GM10847 (cell line): ENCODE results near the gene ITK.

Experiments used
- POLR2A ChIP-seq: IDR thresholded peaks from 2 replicates; pipeline ENCODE4 v1.6.1; 2011; ENCODE audit not compliant: insufficient read length; ENCODE audit errors: extremely low read depth

Gene ITK

DNA sequence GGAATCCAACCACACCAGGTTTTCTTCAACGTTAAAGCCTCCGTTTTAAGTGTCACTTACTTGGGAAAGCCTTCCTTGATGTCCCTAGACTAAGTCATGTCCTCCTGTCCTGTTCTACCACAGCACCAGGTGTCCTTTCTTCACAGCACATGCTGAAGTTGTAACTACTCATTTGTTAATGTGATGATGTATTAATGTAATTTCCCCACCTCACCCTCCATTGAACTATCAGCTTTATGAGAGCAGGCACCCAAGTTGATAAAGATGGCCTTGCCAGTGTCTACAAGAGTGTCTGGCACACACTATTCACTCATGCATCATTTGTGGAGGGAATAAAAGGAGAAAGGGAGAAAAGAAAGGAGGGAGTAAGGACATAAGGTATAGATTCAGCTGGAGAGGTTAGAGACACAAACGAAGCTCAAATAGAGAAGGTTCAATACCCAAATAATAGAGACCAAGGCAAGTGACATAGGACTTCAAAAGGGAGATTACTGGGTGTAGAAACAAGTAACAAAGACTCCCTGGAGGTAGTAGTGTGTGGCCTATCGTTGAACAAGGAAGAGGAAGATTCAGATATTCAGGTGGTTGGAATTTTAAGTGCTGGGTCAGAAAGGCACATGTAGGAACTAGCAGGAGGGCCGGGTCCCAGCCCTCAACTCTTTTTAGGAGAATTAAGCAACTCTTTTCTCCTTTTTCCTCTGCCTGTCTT is 6.6 kb downstream of the ITK start:
- TF ChIP-seq POLR2A, result no peak

DNA sequence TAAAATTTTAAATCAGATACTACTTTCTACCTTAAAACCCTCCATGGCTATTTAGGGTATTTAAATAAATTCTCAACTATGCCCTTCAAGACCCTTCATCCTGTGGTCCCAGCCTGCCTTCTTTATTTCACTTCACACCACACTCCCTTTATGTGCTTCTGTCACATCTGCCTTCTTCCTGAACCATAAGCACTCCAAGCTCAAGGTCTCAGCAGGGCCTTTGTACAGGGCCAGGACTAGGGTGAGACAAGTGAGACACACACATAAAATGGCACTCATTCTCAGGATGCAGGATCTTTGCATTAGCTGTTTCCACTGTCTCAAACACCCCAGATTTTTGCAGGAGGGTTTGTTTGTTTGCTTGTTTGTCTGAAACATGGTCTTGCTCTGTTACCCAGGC is 7.6 kb downstream of the ITK start:
- no peak for TF ChIP-seq POLR2A

DNA sequence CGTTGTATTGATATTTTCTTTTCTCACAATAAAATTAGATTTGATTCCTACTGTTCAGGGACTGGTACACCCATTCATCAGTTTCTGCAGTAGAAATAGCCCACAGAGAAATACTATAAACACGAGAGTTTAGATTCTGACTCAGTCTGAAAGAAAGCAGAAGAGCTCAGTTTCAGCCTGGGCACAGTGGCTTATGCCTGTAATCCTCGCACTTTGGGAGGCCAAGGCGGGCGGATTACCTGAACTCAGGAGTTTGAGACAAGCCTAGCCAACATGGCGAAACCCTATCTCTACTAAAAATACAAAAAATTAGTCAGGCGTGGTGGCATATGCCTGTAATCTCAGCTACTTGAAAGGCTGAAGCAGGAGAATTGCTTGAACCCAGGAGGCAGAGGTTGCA is 8.6 kb downstream of the ITK start:
- no peak for TF ChIP-seq POLR2A

- TF ChIP-seq POLR2A, result no peak
These were observed 13.2 kb downstream of the ITK start for GRCh38 chr5:157193699-157194424.

DNA sequence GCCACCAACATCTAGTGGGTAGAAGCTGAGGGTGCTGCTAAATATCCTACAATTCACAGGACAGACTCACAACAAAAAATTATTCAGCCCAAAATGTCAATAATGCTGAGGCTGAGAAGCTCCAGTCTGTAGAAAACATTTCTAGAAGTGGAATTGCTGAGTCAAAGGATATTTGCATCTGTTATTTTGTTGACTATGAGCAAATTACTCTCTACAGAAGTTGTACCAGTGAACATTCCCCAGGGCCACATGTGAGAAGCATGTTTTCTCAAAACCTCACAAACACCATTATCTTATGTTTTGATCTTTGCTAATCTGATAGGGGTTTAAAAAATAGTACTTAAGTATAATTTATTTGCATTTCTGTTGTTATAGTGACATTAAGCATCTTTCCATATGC is 15.4 kb downstream of the ITK start:
- no peak for TF ChIP-seq POLR2A

DNA sequence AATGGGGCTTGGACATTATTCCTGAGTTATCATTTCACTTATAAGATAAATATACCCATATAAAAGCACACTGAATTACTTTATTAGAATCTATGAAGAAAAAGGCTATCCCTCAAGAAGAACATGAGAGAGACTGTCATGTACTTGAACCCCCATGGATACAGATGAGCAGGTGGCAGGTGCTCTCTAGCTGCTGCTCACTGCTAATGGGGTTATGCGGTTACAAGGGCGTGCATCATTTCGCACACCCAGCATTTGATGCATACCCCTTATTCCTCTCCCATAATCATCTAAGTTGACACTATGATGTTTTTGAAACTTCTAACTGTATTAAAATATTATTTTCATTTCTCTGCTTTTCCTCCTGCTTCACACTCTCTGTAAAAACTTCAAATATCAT is 16.4 kb downstream of the ITK start:
- no peak for TF ChIP-seq POLR2A

DNA sequence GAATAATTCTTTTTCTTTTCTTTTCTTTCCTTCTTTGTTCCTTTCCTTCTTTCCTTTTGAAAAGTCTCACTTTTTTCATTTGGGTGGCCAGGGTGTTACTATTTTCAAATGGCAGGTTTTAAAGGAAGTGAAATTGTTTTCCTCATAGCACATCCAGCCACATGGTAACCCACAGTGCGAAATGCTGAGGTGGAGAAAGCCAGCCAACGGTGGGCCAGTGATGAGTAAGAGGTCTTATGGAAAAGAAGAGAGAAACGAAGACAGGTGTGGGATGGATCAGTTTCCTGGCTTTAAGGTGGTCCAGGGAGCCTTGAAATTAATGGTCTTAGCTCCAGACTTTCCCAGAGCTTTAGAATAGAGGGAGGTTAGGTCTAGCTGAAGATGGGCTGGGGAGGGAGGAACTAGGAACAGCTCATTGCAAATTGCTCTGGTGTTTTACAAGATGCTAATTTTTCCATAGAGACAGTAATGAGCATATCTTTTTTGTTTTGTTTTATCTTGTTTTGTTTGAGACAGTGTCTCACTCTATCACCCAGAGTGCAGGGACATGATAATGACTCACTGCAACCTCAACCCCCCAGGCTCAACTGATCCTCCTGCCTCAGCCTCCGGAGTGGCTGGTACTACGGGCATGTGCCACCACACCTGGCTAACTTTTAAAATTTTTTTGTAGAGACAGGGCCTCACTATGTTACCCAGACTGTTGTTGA is 17.8 kb downstream of the ITK start:
- TF ChIP-seq POLR2A, result no peak

- no peak for TF ChIP-seq POLR2A
These were observed 21.2 kb downstream of the ITK start for GRCh38 chr5:157201857-157202256.

GRCh38 chr5:157203417-157203816 is 22.8 kb downstream of the ITK start:
- TF ChIP-seq POLR2A, result no peak

DNA sequence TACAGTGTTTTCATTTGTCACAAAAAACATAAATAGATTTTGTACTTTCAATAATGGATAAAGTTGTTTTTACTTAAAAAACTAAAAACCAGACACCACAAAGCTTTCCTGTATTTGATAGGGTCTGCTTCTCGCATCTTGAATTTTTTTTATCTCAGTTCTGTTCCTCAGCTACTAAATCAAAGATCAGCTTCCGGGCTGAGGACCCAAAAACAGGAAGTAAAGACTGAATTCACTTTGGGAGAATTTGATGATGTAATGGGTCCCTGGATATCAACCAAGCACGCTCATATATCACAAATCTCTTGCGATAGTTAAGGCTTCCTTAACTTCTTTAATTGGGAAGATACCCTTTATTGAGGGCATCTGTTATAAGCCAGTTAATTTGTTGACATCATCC is 24.1 kb downstream of the ITK start:
- no peak for TF ChIP-seq POLR2A

- TF ChIP-seq POLR2A, result no peak
These were observed 25.1 kb downstream of the ITK start for GRCh38 chr5:157205708-157206107.

DNA sequence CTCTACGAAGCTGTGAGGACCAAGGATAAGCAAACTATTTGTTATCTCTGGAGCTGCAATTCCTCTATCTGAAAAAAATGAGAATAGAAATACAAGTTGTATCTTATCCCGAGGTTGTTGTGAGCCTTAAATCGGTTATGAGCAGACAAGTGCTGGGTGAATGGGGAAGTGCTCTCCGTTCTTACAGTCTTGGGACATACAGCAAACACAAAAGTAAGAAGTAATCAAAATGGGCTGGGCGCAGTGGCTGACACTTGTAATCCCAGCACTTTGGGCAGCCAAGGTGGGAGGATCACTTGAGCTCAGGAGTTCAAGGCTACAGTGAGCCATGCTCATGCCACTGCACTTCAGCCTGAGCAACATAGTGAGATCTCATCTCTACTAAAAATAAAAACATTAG is 31.7 kb downstream of the ITK start:
- no peak for TF ChIP-seq POLR2A

- TF ChIP-seq POLR2A, result no peak
These were observed 33.0 kb downstream of the ITK start for GRCh38 chr5:157213527-157214243.

GRCh38 chr5:157214415-157214814 is 33.8 kb downstream of the ITK start:
- no peak for TF ChIP-seq POLR2A

- no peak for TF ChIP-seq POLR2A
These were observed 34.3 kb downstream of the ITK start for GRCh38 chr5:157214861-157215513.

DNA sequence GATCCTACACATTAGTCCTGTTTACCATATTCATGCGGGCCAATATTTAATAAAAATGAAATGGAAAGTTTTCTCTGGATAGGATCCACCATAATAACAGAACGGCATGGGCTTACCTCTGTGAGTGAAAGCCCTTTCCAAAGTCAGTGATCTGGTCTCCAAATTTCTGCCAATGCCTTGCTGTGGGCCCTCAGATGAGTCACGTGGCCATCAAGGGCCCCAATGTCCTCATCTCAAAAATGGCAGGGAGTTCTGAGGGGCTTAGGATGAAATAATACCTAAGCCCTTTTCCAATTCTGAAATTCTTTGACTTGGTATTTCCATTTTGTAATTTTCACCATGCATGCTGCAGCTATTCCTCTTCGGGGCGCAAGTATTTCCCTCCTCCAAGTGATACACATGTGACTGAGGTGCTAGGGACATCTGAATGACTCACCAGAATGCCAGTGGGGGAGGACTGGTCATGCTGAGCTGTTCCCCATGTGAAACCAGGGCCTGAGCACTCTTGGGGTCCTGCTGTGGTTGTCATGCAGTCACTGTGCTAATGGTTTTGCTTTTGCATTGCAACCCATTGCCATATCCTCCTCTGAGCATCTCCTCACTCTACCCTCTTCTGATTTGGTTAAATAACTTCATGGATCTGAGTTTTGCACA is 35.0 kb downstream of the ITK start:
- no peak for TF ChIP-seq POLR2A
